Regular cardiac myocyte (primary cell): ENCODE data around the gene COPE. TPM values are rescaled to one million over a fixed set of nuclear protein-coding genes. Genes with fewer than 3 reads are reported as not detected.

Source experiments
- total RNA-seq: library from RNA; depleted of rRNA; stranded (reverse); fragments of >200 nt; gene quantifications from 2 replicates; pipeline ENCODE4 v1.2.3, GENCODE V29; 2014

COPE gene
- 144 and 216 TPM in 2 replicates for total RNA-seq

DNA sequence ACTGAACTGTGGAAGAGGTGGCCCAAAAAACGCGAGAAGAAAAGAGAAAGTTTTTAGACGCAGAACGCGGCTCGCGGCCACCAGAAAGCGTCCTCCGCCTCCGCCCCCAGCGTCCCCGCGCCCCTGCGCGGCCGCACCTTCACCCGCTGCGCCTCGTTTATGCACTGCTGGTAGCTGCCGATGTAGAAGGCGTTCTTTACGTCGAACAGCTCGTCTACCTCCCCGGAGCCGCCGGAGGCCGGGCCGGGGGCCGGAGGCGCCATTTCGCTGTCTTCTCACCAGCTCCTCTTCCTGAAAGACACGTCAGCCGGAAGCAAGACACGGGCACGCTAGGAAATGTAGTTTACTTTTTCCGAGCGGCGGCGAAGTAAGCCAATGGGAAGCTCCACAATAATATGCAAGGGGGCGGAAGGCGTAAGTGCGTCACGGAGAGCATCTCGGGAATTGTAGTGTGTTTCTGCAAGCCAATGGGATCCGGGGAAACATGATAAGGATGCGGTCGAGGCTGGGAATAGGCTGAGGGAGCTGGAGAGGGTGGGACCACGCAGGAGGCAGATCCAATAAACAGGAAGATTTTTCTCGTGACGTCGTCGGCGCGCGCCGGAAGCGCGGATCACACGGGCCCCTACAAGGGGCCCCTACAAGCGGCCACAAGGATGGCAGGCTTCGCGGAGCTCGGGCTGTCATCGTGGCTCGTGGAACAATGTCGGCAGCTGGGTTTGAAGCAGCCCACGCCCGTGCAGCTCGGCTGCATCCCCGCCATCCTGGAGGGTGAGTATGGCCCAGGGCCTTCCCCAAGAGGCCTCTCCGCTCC is at the start of gene COPE, which contains the start of gene DDX49:
Gene COPE, minus strand, starts transcription at position 302 of the 814 bp plus-strand sequence. Its CDS starts 39 bp downstream, at position 263.
Gene DDX49, plus strand, starts transcription at position 630 of the 814 bp plus-strand sequence. Its CDS starts 27 bp downstream, at position 657.

DNA sequence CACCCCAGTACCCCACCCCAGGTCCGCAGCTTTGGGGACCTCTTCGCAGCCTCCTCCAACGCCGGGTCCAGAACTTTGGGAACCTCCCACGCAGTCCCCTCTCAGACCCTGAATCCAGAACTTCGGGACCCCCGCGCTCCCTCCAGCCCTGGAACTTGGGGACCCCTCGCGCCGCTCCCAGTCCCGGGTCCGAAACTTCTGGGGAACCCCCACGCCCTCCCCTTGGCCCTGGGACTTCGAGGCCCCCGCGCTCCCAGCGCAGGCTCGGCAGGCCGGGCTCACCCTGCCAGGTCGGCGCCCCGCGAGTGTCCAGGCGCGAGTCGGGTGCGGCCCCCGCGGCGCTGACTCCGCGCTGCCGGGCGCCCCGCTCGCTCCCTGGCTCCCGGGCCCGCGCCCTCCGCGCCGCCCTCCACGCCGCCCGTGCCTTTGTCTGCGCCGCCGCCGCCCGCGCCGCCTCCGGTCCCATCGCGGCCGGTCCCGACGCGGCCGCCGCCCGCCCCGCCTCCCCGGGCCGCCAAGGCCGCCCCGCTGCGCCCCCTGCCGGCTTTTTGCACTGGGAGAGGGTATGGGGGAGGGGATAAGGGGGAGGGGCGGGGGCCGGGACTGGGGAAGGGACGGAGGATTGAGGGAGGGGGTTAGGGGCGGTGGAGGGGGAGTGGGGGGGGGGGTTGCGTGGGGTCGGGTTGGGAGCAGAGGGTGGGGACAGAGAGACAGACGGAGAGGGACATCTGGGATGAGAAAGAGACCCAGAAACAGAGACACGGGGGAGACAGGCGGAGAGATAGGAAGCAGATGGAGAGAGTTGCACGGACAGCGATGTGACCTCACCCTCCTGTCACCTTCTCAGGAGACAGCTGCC is 21.8 kb upstream of the COPE start, which contains the start of gene HOMER3:
Gene HOMER3, minus strand, starts transcription at position 449 of the 859 bp plus-strand sequence. CDS start 2,235 bp downstream, outside the sequence.

DNA sequence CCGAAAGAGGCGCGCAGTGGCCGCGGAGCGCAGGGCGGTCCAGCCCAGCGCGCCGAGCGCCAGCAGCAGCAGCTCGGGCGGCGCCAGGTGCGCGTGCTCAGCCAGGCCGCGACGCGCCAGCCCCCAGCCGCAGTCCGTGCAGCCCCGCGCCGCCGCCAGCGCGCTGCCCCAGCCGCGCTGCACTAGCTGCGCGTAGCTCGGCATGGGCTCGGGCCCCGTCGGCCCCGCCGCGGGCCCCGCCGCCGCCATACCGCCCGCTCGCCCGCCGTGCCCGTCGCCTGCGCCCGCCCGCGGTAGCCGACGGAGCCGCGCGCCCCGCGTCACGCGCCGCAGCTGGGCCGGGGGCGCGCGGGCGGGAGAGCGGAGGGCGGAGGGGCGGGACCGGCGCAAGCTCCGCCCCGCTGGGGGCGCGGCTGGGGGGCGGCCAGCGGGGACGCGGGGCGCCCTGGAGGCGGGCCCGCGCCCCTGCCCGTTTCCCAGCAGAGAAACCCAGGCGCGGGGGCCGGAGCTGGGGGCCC is 23.3 kb downstream of the COPE start, which contains the start of gene CERS1:
Gene CERS1, minus strand, starts transcription at position 335 of the 518 bp plus-strand sequence. Its CDS starts 86 bp downstream, at position 249.

Other genes starting within 250 kb of the COPE start
- gene CRTC1, start 235.7 kb downstream of the COPE start, total RNA-seq, result 1.2 and 2.0 TPM in 2 replicates
- gene COMP, start 128.1 kb downstream of the COPE start, total RNA-seq, result 0.28 and 0.77 TPM in 2 replicates
- 55.0 and 65.4 TPM in 2 replicates for gene UPF1, start 87.4 kb downstream of the COPE start, total RNA-seq
- 1.7 and 2.0 TPM in 2 replicates for gene CERS1, start 23.2 kb downstream of the COPE start, total RNA-seq
- gene DDX49, start 328 bp upstream of the COPE start, total RNA-seq, result 47.4 and 72.9 TPM in 2 replicates
- 80.9 and 123 TPM in 2 replicates for gene HOMER3, start 21.8 kb upstream of the COPE start, total RNA-seq
- 28.0 and 30.7 TPM in 2 replicates for gene SUGP2, start 114.1 kb upstream of the COPE start, total RNA-seq
- 26.2 and 58.7 TPM in 2 replicates for gene ARMC6, start 114.2 kb upstream of the COPE start, total RNA-seq
- 3.6 and 6.2 TPM in 2 replicates for gene SLC25A42, start 144.6 kb upstream of the COPE start, total RNA-seq
- 18.2 and 23.7 TPM in 2 replicates for gene TMEM161A, start 219.1 kb upstream of the COPE start, total RNA-seq